ENCODE results near the gene ADSS1. TPM values are rescaled to one million over a fixed set of nuclear protein-coding genes. Genes with fewer than 3 reads are reported as not detected.
A peak's percentile ranks its signal among the peaks of the same experiment; 100 is the strongest.

Gene ADSS1
- 0.65 and 4.8 TPM in 2 replicates for total RNA-seq (ENCODE audit: low replicate concordance)

DNA sequence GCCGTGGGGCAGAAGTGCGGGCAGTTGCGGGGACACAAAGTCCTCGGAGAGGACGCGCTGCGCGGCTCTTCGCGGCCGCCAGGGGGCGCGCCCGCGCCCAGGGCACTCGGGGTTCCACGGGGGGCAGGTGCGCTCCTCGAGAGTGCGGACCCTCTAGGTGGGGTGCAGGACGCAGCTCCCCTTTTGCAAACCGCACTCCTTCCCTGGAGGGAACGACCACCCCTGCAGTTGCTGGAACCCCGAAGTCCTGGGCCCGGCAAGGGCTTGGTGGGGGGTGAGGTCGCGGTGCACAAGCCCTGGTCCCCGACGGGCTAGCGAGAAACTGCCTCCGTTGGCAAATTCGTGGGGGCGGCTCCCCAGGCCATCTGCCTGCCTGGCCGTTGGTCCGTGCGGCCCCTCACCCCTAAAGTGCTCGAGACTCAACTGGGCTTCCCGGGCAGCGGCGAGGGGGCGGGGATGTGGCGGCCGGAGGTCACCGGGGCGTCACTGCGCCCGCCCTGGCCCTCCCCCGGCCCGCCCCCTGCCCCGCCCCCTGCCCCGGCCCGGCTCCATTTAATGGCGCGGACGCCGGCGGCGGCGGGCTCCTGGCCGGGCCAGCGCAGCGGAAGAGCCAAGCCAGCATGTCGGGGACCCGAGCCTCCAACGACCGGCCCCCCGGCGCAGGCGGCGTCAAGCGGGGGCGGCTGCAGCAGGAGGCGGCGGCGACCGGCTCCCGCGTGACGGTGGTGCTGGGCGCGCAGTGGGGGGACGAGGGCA lies at the start of gene ADSS1:
ADSS1 (plus strand) TSS at position 579 of the 756 bp plus-strand sequence; CDS start at position 621, 42 bp downstream.
- DNase-seq (ENCODE audit: low read depth) = no peak
- peak within 1 kb of the TSS; percentile 64 for H3K4me3 ChIP-seq (ENCODE audit: low read depth, low read length)
- peak; percentile 61 for TF ChIP-seq CTCF (IDR thresholded peaks at IDR 0.05; ENCODE audit: insufficient read depth, low read length)

- no peak overlapping the region for H3K4me3 ChIP-seq (ENCODE audit: low read depth, low read length)
- no peak for DNase-seq (ENCODE audit: low read depth)
- no peak for TF ChIP-seq CTCF (IDR thresholded peaks at IDR 0.05; ENCODE audit: insufficient read depth, low read length)
Measured at GRCh38 chr14:104675447-104675846, 48.6 kb upstream of the ADSS1 start.

- no peak overlapping the region for H3K4me3 ChIP-seq (ENCODE audit: low read depth, low read length)
- DNase-seq (ENCODE audit: low read depth) = no peak
- no peak for TF ChIP-seq CTCF (IDR thresholded peaks at IDR 0.05; ENCODE audit: insufficient read depth, low read length)
Measured at GRCh38 chr14:104676130-104676693, 47.8 kb upstream of the ADSS1 start.

DNA sequence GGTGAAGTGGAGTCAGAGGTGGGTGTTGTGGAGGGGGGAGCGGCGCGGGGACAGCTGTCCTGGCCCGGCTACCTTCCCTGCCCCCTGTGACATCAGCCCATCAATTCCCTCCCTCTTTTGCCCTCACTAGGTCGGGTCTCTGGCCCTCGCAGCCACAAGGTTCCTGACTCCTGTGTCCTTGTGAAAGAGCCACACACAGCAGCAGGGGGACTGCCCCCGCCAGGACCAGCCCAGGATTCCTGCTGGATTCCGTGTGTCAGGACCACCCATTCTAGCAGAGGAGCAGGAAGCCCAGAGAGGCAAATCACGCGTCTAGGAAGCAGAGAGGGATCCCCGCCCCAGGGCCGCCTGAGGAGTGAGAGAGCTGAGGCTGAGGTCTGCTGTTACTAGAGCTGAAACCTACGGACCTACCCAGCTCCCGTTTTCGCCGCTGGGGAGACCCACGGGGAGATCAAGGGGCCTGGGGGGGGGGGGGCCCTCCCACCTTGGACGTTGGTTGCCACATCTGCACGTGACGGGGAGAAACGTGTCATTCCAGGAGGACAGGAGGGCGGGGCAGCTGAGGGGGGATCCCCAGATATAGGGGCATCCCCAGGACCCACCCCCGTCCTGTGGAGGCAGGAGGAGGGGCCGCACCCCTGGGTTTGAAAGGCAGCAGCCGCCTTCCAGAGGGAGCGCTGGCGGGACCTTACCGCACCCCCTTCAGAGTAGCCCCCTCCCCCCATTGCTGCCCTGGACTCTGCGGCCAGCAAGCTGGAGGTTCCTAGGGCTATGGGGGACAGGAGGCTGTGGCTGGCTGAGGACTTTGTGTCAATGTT lies 47.1 kb upstream of the ADSS1 start:
- no peak for TF ChIP-seq CTCF (IDR thresholded peaks at IDR 0.05; ENCODE audit: insufficient read depth, low read length)
- no peak for DNase-seq (ENCODE audit: low read depth)
- no peak overlapping the region for H3K4me3 ChIP-seq (ENCODE audit: low read depth, low read length)

DNA sequence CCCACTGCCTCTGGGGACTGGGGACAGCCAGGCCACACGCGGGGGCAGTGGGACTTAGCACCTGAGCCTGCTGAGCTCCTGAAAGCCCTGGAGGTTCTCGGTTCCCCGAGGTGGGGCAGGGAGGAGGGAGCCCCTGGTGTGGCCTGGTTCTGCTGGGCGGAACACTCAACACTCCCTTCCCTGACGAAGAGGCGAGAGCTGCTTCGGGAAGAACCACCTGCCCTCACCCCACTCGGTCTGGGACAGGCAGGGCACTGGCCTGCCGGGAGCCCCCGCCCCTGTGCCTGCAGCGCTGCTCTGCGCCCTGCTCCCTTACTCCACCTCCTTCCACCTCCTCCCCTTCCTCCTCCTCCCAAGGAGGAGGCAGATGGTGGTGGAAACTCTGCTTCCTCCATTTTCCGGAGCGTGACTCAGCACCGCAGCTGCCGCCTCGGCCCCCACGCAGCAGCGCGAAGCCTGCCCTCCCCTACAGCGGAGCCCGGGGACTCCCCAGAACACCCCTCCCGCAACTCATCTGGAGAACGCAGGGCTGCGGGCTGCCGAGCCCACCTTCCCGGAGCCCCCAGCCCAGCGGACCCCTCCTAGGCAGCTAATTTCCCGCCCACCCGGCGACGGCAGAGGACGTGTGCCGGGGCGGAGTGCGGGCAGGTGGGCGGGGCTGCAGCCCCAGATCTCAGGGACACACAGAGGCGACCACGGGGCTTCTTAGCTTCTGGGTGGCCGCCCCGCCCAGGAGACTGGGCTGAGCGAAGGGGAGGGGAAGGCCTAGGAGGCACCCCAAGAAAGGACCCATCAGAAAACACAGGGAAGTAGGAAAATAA lies 46.3 kb upstream of the ADSS1 start:
- peak; percentile 71 for DNase-seq (ENCODE audit: low read depth)
- no peak for TF ChIP-seq CTCF (IDR thresholded peaks at IDR 0.05; ENCODE audit: insufficient read depth, low read length)

GRCh38 chr14:104678346-104678745 lies 45.7 kb upstream of the ADSS1 start:
- H3K4me3 ChIP-seq (ENCODE audit: low read depth, low read length) = peak overlapping the region; percentile 61
- peak; percentile 35 for DNase-seq (ENCODE audit: low read depth)
- TF ChIP-seq CTCF (IDR thresholded peaks at IDR 0.05; ENCODE audit: insufficient read depth, low read length) = no peak

More for the DNA sequence above, 46.3 kb upstream of the ADSS1 start:
- H3K4me3 ChIP-seq (ENCODE audit: low read depth, low read length) = peak overlapping the region; percentile 61

Measured in fibroblast of the aortic adventitia (primary cell).